ENCODE measurements around the gene ZNF414.

DNA sequence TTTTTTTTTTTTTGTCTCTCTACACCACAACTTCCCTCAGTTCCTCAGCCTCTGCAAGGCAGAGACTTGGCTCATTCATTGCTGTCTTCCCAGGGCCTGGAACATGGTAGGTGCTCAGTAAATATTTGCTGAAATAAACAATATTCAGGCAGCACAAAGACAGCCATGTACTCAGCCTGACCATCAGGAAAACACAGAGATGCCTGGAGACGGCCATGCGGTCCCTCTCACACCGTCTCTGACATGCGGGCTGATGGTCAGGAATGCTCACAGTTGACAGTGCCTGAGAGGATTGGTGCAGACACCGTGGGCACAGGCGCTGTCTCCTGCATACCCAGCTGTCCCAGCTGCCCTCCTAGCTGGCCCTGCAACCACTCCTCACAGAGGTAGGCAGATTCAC is 12.5 kb downstream of the ZNF414 start:
- TF ChIP-seq, protein P1, sequence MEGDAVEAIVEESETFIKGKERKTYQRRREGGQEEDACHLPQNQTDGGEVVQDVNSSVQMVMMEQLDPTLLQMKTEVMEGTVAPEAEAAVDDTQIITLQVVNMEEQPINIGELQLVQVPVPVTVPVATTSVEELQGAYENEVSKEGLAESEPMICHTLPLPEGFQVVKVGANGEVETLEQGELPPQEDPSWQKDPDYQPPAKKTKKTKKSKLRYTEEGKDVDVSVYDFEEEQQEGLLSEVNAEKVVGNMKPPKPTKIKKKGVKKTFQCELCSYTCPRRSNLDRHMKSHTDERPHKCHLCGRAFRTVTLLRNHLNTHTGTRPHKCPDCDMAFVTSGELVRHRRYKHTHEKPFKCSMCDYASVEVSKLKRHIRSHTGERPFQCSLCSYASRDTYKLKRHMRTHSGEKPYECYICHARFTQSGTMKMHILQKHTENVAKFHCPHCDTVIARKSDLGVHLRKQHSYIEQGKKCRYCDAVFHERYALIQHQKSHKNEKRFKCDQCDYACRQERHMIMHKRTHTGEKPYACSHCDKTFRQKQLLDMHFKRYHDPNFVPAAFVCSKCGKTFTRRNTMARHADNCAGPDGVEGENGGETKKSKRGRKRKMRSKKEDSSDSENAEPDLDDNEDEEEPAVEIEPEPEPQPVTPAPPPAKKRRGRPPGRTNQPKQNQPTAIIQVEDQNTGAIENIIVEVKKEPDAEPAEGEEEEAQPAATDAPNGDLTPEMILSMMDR (conservative IDR thresholded peaks at IDR 0.05; ENCODE audit: low read depth in 2 of 2): no peak
- TF ChIP-seq JUNB (IDR thresholded peaks at IDR 0.05; ENCODE audit: unreplicated experiment): no peak
- TF ChIP-seq EZH2 (IDR thresholded peaks at IDR 0.05; ENCODE audit: low read depth, unreplicated experiment): no peak
- TF ChIP-seq POLR2AphosphoS5 (IDR thresholded peaks at IDR 0.05; ENCODE audit: low read depth): no peak
- TF ChIP-seq, protein P2, sequence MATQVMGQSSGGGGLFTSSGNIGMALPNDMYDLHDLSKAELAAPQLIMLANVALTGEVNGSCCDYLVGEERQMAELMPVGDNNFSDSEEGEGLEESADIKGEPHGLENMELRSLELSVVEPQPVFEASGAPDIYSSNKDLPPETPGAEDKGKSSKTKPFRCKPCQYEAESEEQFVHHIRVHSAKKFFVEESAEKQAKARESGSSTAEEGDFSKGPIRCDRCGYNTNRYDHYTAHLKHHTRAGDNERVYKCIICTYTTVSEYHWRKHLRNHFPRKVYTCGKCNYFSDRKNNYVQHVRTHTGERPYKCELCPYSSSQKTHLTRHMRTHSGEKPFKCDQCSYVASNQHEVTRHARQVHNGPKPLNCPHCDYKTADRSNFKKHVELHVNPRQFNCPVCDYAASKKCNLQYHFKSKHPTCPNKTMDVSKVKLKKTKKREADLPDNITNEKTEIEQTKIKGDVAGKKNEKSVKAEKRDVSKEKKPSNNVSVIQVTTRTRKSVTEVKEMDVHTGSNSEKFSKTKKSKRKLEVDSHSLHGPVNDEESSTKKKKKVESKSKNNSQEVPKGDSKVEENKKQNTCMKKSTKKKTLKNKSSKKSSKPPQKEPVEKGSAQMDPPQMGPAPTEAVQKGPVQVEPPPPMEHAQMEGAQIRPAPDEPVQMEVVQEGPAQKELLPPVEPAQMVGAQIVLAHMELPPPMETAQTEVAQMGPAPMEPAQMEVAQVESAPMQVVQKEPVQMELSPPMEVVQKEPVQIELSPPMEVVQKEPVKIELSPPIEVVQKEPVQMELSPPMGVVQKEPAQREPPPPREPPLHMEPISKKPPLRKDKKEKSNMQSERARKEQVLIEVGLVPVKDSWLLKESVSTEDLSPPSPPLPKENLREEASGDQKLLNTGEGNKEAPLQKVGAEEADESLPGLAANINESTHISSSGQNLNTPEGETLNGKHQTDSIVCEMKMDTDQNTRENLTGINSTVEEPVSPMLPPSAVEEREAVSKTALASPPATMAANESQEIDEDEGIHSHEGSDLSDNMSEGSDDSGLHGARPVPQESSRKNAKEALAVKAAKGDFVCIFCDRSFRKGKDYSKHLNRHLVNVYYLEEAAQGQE (IDR thresholded peaks at IDR 0.05; ENCODE audit: unreplicated experiment): no peak
- TF ChIP-seq EZH2phosphoT487 (IDR thresholded peaks at IDR 0.05; ENCODE audit: unreplicated experiment): no peak
- no peak for TF ChIP-seq ZNF331 (CRISPR knock-in tag; IDR thresholded peaks at IDR 0.05; ENCODE audit: low read depth)
